GM19324 (cell line): ENCODE measurements around the gene SH3GLB1.

ENCODE experiments used
- ATAC-seq: cut with Tn5 transposase; IDR thresholded peaks from one replicate; pipeline ENCODE4 v1.9.1; 2021; ENCODE audit warnings: mild to moderate bottlenecking, moderate library complexity; ENCODE audit not compliant: unreplicated experiment, low FRiP score

The SH3GLB1 gene

GRCh38 chr1:86731416-86731815 is 27.0 kb downstream of the SH3GLB1 start:
- no peak for ATAC-seq

- no peak for ATAC-seq
These were observed 29.0 kb downstream of the SH3GLB1 start for GRCh38 chr1:86733340-86733739.

GRCh38 chr1:86739648-86740509 is 35.5 kb downstream of the SH3GLB1 start:
- ATAC-seq: no peak

- ATAC-seq: no peak
These were observed 37.7 kb downstream of the SH3GLB1 start for GRCh38 chr1:86741947-86742572.

- no peak for ATAC-seq
These were observed 42.9 kb downstream of the SH3GLB1 start for GRCh38 chr1:86747304-86747703.

- no peak for ATAC-seq
These were observed 44.4 kb downstream of the SH3GLB1 start for GRCh38 chr1:86748622-86749373.

GRCh38 chr1:86750076-86750475 is 45.7 kb downstream of the SH3GLB1 start:
- ATAC-seq: no peak

GRCh38 chr1:86750530-86750929 is 46.2 kb downstream of the SH3GLB1 start:
- ATAC-seq: no peak

- ATAC-seq: no peak
These were observed 47.5 kb downstream of the SH3GLB1 start for GRCh38 chr1:86751923-86752322.

GRCh38 chr1:86753700-86754099 is 49.3 kb downstream of the SH3GLB1 start:
- ATAC-seq: no peak

GRCh38 chr1:86754265-86754974 is 50.0 kb downstream of the SH3GLB1 start:
- no peak for ATAC-seq

GRCh38 chr1:86756062-86756406 is 51.7 kb downstream of the SH3GLB1 start:
- ATAC-seq: peak; percentile 23

GRCh38 chr1:86757272-86757984 is 53.1 kb downstream of the SH3GLB1 start:
- ATAC-seq: no peak

GRCh38 chr1:86758570-86758969 is 54.2 kb downstream of the SH3GLB1 start:
- no peak for ATAC-seq

- ATAC-seq: no peak
These were observed 55.8 kb downstream of the SH3GLB1 start for GRCh38 chr1:86760199-86760598.

GRCh38 chr1:86762336-86762735 is 58.0 kb downstream of the SH3GLB1 start:
- ATAC-seq: no peak

- ATAC-seq: no peak
These were observed 60.1 kb downstream of the SH3GLB1 start for GRCh38 chr1:86764523-86764922.

GRCh38 chr1:86765073-86765472 is 60.7 kb downstream of the SH3GLB1 start:
- no peak for ATAC-seq

- no peak for ATAC-seq
These were observed 61.3 kb downstream of the SH3GLB1 start for GRCh38 chr1:86765674-86766073.

GRCh38 chr1:86768554-86768953 is 64.2 kb downstream of the SH3GLB1 start:
- no peak for ATAC-seq
